C4-2B (cell line): ENCODE results near the gene ETF1.

Experiments
- ZFX ChIP-seq: fragments of 450-650 bp; IDR thresholded peaks from 2 replicates; pipeline ENCODE4 v1.6.1; 2017
- TF ChIP-seq, protein P1 (sequence below): fragments of 450-650 bp; conservative IDR thresholded peaks from 2 replicates; pipeline ENCODE4 v1.5.1; 2017; ENCODE audit warnings: mild to moderate bottlenecking

DNA sequence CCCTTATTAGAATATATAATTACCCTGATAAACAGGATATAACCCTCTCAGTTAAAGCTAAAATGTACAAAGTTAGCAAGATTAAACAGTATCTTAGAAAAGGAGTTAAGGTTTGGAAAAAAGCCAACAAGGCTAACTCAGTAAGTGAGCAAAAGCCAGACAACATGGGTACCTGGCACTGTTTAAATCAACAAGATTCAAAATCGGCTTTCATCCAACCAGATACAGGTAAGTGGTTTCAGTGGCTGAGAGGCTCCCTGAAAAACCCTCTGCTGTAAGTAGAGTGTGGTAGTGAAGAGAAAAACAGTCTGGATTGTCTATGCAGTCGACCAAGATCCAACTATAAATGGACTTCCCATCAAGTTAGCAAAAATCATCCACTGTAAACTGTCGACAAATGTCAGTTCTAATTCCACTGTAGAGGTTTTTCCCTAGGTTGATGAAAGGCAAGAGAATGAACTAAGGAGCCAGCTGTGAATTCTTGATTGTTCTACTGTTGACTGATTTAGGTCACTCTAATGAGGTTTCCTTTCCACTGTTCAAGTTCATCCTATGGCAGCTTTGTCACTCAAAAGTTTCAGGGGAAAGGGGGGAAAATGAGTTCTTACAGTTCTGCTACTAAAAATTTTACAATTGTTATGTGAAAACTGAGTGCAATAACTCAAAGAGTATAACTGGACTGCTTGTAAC is 27.3 kb downstream of the ETF1 start:
- TF ChIP-seq, protein P1, sequence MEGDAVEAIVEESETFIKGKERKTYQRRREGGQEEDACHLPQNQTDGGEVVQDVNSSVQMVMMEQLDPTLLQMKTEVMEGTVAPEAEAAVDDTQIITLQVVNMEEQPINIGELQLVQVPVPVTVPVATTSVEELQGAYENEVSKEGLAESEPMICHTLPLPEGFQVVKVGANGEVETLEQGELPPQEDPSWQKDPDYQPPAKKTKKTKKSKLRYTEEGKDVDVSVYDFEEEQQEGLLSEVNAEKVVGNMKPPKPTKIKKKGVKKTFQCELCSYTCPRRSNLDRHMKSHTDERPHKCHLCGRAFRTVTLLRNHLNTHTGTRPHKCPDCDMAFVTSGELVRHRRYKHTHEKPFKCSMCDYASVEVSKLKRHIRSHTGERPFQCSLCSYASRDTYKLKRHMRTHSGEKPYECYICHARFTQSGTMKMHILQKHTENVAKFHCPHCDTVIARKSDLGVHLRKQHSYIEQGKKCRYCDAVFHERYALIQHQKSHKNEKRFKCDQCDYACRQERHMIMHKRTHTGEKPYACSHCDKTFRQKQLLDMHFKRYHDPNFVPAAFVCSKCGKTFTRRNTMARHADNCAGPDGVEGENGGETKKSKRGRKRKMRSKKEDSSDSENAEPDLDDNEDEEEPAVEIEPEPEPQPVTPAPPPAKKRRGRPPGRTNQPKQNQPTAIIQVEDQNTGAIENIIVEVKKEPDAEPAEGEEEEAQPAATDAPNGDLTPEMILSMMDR, result no peak
- no peak for TF ChIP-seq ZFX
